Ishikawa (cell line): ENCODE data around the gene SEMA5A.

Experiments used
- RAD21 ChIP-seq: IDR thresholded peaks from 2 replicates; pipeline ENCODE4 v1.6.1; 2012; ENCODE audit warnings: low read depth
- TF ChIP-seq, protein P1 (sequence below): IDR thresholded peaks from 2 replicates; pipeline ENCODE4 v1.6.1; 2012

DNA sequence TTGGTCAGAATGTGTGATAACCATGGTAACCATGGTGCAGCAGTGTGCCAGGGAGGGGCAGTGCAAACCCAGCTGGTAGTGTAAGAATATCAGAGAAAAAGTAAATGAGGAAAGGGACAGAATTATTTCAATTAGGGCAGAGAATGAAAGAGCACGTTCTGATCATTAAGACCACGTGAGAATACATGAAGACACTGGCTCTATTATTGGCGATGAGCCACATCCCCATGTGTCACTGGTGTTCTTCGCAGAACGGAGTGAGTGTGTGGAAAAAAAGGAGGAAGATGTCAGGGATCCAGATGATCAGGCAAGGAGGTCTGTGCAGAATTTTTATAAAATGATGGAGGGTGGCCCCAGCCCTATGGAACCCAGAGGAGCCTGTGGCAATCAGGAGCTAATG, 315.5 kb downstream of the SEMA5A start:
- no peak for TF ChIP-seq RAD21
- TF ChIP-seq, protein P1, sequence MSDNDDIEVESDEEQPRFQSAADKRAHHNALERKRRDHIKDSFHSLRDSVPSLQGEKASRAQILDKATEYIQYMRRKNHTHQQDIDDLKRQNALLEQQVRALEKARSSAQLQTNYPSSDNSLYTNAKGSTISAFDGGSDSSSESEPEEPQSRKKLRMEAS: no peak
